Common myeloid progenitor, CD34-positive (primary cell): ENCODE data around the gene CXCR3.
A peak's percentile ranks its signal among the peaks of the same experiment; 100 is the strongest.
"Not testable (repeated sequence)": the region's sequence is repeated elsewhere in the genome, so short reads cannot be mapped to it uniquely, and the experiment has no call there.

ENCODE experiments used
- CTCF ChIA-PET: fragments of 350-600 bp; sonication (Branson Sonifier 250); formaldehyde crosslinking; loops from one replicate; lab custom pipeline; 2021; ENCODE audit warnings: antibody characterized with exemption; lab: Charles Lee
- POLR2A ChIA-PET: fragments of 350-600 bp; sonication (Branson Sonifier 250); formaldehyde crosslinking; loops from one replicate; lab custom pipeline; 2021; ENCODE audit warnings: antibody characterized with exemption; lab: Charles Lee
- DNase-seq, 3 donors: peaks; one replicate each; pipeline versions ENCODE4 v3.0.0 to v3.0.0-alpha.2; 2013
- H3K27ac ChIP-seq, 2 experiments: 1 replicate in 1 of 2; 2 replicates in 1 of 2; pipeline ENCODE4 v1.7.0; 2013; ENCODE audit warnings: inconsistent platforms in 2 of 2, low read length in 2 of 2, mild to moderate bottlenecking in 2 of 2, low read depth in 1 of 2, moderate library complexity in 1 of 2; ENCODE audit not compliant: severe bottlenecking in 2 of 2, insufficient read depth in 1 of 2, poor library complexity in 1 of 2
- H3K27me3 ChIP-seq, 5 experiments: replicated peaks in 2 of 5; 1 replicate in 3 of 5; 2 replicates in 2 of 5; pipeline versions ENCODE4 v1.6.1 to v1.7.0; 2013; ENCODE audit warnings: low read length in 4 of 5, mild to moderate bottlenecking in 2 of 5, moderate library complexity in 2 of 5, inconsistent platforms in 1 of 5; ENCODE audit not compliant: insufficient read depth in 5 of 5, control insufficient read depth in 4 of 5
- H3K36me3 ChIP-seq, 4 experiments: 1 replicate in 2 of 4; 2 replicates in 2 of 4; pipeline versions ENCODE4 v1.6.1 to v1.7.0; 2013; ENCODE audit warnings: low read length in 3 of 4, control low read depth in 1 of 4, mild to moderate bottlenecking in 1 of 4; ENCODE audit not compliant: control insufficient read depth in 4 of 4, insufficient read depth in 4 of 4
- H3K4me1 ChIP-seq, 4 experiments: 1 replicate in 3 of 4; 2 replicates in 1 of 4; pipeline versions ENCODE4 v1.6.1 to v1.7.1; 2013; ENCODE audit warnings: low read length in 3 of 4, mild to moderate bottlenecking in 3 of 4, control low read depth in 1 of 4, inconsistent platforms in 1 of 4, moderate library complexity in 1 of 4; ENCODE audit not compliant: control insufficient read depth in 4 of 4, insufficient read depth in 4 of 4; ENCODE audit errors: control extremely low read depth in 1 of 4
- H3K4me3 ChIP-seq, 7 experiments: 1 replicate in 4 of 7; 2 replicates in 3 of 7; pipeline versions ENCODE4 v1.5.1 to v1.7.0; 2013; ENCODE audit warnings: mild to moderate bottlenecking in 7 of 7, low read length in 6 of 7, moderate library complexity in 6 of 7, inconsistent platforms in 2 of 7, low read depth in 2 of 7, control low read depth in 1 of 7; ENCODE audit not compliant: insufficient read depth in 4 of 7, control insufficient read depth in 1 of 7; ENCODE audit errors: extremely low read depth in 1 of 7
- H3K9me3 ChIP-seq, 5 experiments: 1 replicate in 4 of 5; 2 replicates in 1 of 5; pipeline versions ENCODE4 v1.6.1 to v1.7.1; 2013; ENCODE audit warnings: low read length in 4 of 5, mild to moderate bottlenecking in 2 of 5, inconsistent platforms in 1 of 5, low read depth in 1 of 5, moderate library complexity in 1 of 5; ENCODE audit not compliant: control insufficient read depth in 4 of 5, insufficient read depth in 2 of 5; ENCODE audit errors: control extremely low read depth in 1 of 5
- WGBS: methylation state at CpG from one replicate; pipeline ENCODE4 v1.1.5; 2013; ENCODE audit not compliant: insufficient coverage; 5-methylcytosine and 5-hydroxymethylcytosine counted together

Gene CXCR3

GRCh38 chrX:71653344-71653743 lies 35.0 kb upstream of the CXCR3 start:
- Histone ChIP-seq H3K4me1 (peaks cover 0 to 6% (median 0%) of the 10 kb centered on the region in 4 experiments), H3K27ac (no peak overlapping the region), H3K27me3 (no peaks in the 10 kb centered on the region), H3K36me3 (no peaks in the 10 kb centered on the region), H3K9me3 (no peaks in the 10 kb centered on the region), H3K4me3 (no peak overlapping the region)
- WGBS, result 75% methylated on average over 1 of the region's 2 CpGs
- DNase-seq, result no peak
- ChIA-PET POLR2A (no interaction called here), CTCF (interaction anchor here (1.0 kb wide), 1 partner anchor 48 kb away, joined by 3 read pairs; no protein-coding TSS in a partner anchor)

- peaks cover 0 to 6% (median 0%) of the 10 kb centered on the region in 4 experiments for H3K4me1 ChIP-seq
- no peak overlapping the region for H3K4me3 ChIP-seq
- no peaks in the 10 kb centered on the region for H3K27me3 ChIP-seq
- peak; percentile 32 to 75 (median 66) for DNase-seq
- ChIA-PET CTCF (interaction anchor here (0.7 to 1.3 kb wide), 5 partner anchors 16 to 71 kb away, joined by 3 to 5 read pairs (median 3); no protein-coding TSS in a partner anchor), POLR2A (no interaction called here)
- H3K27ac ChIP-seq, result no peak overlapping the region
- no peaks in the 10 kb centered on the region for H3K9me3 ChIP-seq
- no peaks in the 10 kb centered on the region for H3K36me3 ChIP-seq
- WGBS, result 88% methylated on average over 1 of the region's 2 CpGs
Measured at GRCh38 chrX:71652405-71652804, 34.1 kb upstream of the CXCR3 start.

GRCh38 chrX:71650333-71650969 lies 32.1 kb upstream of the CXCR3 start:
- ChIA-PET POLR2A (no interaction called here), CTCF (no interaction called here)

DNA sequence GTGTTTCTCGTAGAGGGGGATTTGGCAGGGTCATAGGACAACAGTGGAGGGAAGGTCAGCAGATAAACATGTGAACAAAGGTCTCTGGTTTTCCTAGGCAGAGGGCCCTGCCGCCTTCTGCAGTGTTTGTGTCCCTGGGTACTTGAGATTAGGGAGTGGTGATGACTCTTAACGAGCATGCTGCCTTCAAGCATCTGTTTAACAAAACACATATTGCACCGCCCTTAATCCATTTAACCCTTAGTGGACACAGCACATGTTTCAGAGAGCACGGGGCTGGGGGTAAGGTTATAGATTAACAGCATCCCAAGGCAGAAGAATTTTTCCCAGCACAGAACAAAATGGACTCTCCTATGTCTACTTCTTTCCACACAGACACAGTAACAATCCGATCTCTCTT lies 26.1 kb upstream of the CXCR3 start:
- H3K4me3 ChIP-seq, CTCF ChIA-PET, H3K27me3 ChIP-seq, H3K4me1 ChIP-seq, POLR2A ChIA-PET, H3K27ac ChIP-seq, H3K9me3 ChIP-seq, DNase-seq, H3K36me3 ChIP-seq: not testable (repeated sequence)
- 100% methylated on average over 2 of the region's 6 CpGs for WGBS

More at GRCh38 chrX:71650333-71650969, 32.1 kb upstream of the CXCR3 start:
- H3K4me3 ChIP-seq, result no peak overlapping the region
- H3K9me3 ChIP-seq, result no peaks in the 10 kb centered on the region
- DNase-seq, result peak in 1 of 3 donors; percentile 34
- peaks cover 0 to 6% (median 0%) of the 10 kb centered on the region in 4 experiments for H3K4me1 ChIP-seq
- 47% methylated on average over 3 of the region's 4 CpGs for WGBS
- no peaks in the 10 kb centered on the region for H3K36me3 ChIP-seq
- no peak overlapping the region for H3K27ac ChIP-seq
- no peaks in the 10 kb centered on the region for H3K27me3 ChIP-seq

- DNase-seq, result no peak
- ChIA-PET CTCF (no interaction called here), POLR2A (no interaction called here)
- Histone ChIP-seq H3K9me3 (no peaks in the 10 kb centered on the region), H3K27me3 (no peaks in the 10 kb centered on the region), H3K36me3 (no peaks in the 10 kb centered on the region), H3K4me3 (no peak overlapping the region), H3K27ac (no peak overlapping the region), H3K4me1 (peaks cover 0 to 12% (median 4%) of the 10 kb centered on the region in 4 experiments)
- WGBS, result 97% methylated on average over 3 of the region's 4 CpGs
Measured at GRCh38 chrX:71640002-71640401, 21.7 kb upstream of the CXCR3 start.

DNA sequence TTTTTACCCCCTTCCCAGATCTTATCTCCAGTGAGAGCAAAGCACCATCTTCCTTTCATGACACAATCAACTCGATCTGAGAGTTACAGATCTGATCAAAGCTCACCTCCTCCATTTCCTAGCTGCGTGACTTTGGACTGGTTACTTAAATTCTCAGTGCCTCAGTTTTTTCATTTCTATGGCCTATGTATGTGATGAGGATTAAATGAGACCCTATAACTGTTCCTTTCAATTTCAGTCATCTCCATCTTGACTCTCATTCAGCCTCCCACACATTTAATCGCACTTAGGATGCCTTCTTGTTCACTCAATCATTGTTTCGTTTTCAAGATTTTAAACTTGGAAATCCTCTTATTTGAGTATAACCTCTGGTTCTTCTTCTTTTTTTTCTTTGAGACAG lies 20.1 kb upstream of the CXCR3 start:
- Histone ChIP-seq H3K27me3 (no peaks in the 10 kb centered on the region), H3K9me3 (no peaks in the 10 kb centered on the region), H3K4me3 (no peak overlapping the region), H3K27ac (no peak overlapping the region), H3K4me1 (peaks cover 0 to 12% (median 4%) of the 10 kb centered on the region in 4 experiments), H3K36me3 (no peaks in the 10 kb centered on the region)
- POLR2A ChIA-PET, result no interaction called here
- DNase-seq, result no peak
- CTCF ChIA-PET, result no interaction called here
- 93% methylated on average over 2 of the region's 4 CpGs for WGBS

GRCh38 chrX:71637848-71638247 lies 19.5 kb upstream of the CXCR3 start:
- POLR2A ChIA-PET, result interaction anchor here (0.6 kb wide), 1 partner anchor 56 kb away, joined by 4 read pairs; no protein-coding TSS in a partner anchor
- Histone ChIP-seq H3K4me3 (no peak overlapping the region), H3K27me3 (no peaks in the 10 kb centered on the region), H3K9me3 (no peaks in the 10 kb centered on the region), H3K27ac (no peak overlapping the region), H3K4me1 (peaks cover 0 to 12% (median 4%) of the 10 kb centered on the region in 4 experiments), H3K36me3 (no peaks in the 10 kb centered on the region)
- DNase-seq, result no peak
- 73% methylated on average over 2 of the region's 4 CpGs for WGBS
- CTCF ChIA-PET, result interaction anchor here (0.5 kb wide), 1 partner anchor 451 kb away, joined by 3 read pairs; no protein-coding TSS in a partner anchor
